Cardiac muscle cell (in vitro differentiated cells and primary cell): ENCODE measurements around the gene PLXNA2. TPM values are rescaled to one million over a fixed set of nuclear protein-coding genes. Genes with fewer than 3 reads are reported as not detected.

ENCODE experiments used
- DNase-seq, 2 donors: peaks; one replicate each; pipeline versions ENCODE4 v3.0.0 to v3.0.0-alpha.2; 2010 to 2017; ENCODE audit warnings: low read depth in 1 of 2, low spot score in 1 of 2
- H3K27ac ChIP-seq: fragments of 200-600 bp; sonication (generic); 2 replicates; pipeline ENCODE4 v1.5.1; 2016
- H3K27me3 ChIP-seq: fragments of 200-600 bp; sonication (generic); 2 replicates; pipeline ENCODE4 v1.6.0; 2016; ENCODE audit warnings: control low read depth
- H3K36me3 ChIP-seq: fragments of 200-600 bp; sonication (generic); 2 replicates; pipeline ENCODE4 v1.5.1; 2016; ENCODE audit warnings: control low read depth
- H3K4me1 ChIP-seq: fragments of 200-600 bp; sonication (generic); 2 replicates; pipeline ENCODE4 v1.8.1; 2017; ENCODE audit warnings: low read depth, mild to moderate bottlenecking, mixed run types
- H3K4me3 ChIP-seq: fragments of 200-600 bp; sonication (generic); 2 replicates; pipeline ENCODE4 v1.5.1; 2016; ENCODE audit warnings: mild to moderate bottlenecking
- H3K9me3 ChIP-seq: fragments of 200-600 bp; sonication (generic); 2 replicates; pipeline ENCODE4 v1.5.1; 2017; ENCODE audit warnings: low read depth, mild to moderate bottlenecking, control low read depth
- CTCF ChIP-seq: IDR thresholded peaks from 2 replicates; pipeline ENCODE4 v1.5.1; 2012; ENCODE audit warnings: low read depth, mild to moderate bottlenecking, low read length
- polyA plus RNA-seq: library from polyadenylated mRNA; unstranded; fragments of >200 nt; fragmentation: Nextera tagmentation; extraction: Ambion mirVana; gene quantifications from 2 replicates; pipeline ENCODE4 v1.2.1, GENCODE V29; 2016
- total RNA-seq: library from RNA; depleted of rRNA; stranded (reverse); fragments of >200 nt; gene quantifications from 2 replicates; pipeline ENCODE4 v1.2.3, GENCODE V29; 2016

PLXNA2 gene
- total and polyA plus RNA-seq, 2 experiments from 2014 or later: 23.2 to 55.3 TPM

GRCh38 chr1:208025031-208025430 lies 219.2 kb downstream of the PLXNA2 start:
- Histone ChIP-seq H3K27me3 (no peaks in the 10 kb centered on the region), H3K9me3 (no peaks in the 10 kb centered on the region), H3K27ac (no peak overlapping the region), H3K4me3 (no peak overlapping the region), H3K4me1 (peaks cover 8% of the 10 kb centered on the region), H3K36me3 (peaks cover 26% of the 10 kb centered on the region)
- DNase-seq: peak in 1 of 2 donors; percentile 52
- TF ChIP-seq CTCF: no peak

GRCh38 chr1:208024406-208024805 lies 219.8 kb downstream of the PLXNA2 start:
- no peak for TF ChIP-seq CTCF
- Histone ChIP-seq H3K27ac (no peak overlapping the region), H3K4me3 (no peak overlapping the region), H3K4me1 (peaks cover 8% of the 10 kb centered on the region), H3K27me3 (peaks cover 5% of the 10 kb centered on the region), H3K9me3 (no peaks in the 10 kb centered on the region), H3K36me3 (peaks cover 26% of the 10 kb centered on the region)
- DNase-seq: no peak

GRCh38 chr1:208019257-208019656 lies 224.9 kb downstream of the PLXNA2 start:
- H3K27ac ChIP-seq: no peak overlapping the region
- no peaks in the 10 kb centered on the region for H3K9me3 ChIP-seq
- TF ChIP-seq CTCF: no peak
- H3K36me3 ChIP-seq: no peaks in the 10 kb centered on the region
- no peak for DNase-seq
- H3K27me3 ChIP-seq: peaks cover 5% of the 10 kb centered on the region
- H3K4me3 ChIP-seq: no peak overlapping the region
- H3K4me1 ChIP-seq: peaks cover 7% of the 10 kb centered on the region

- Histone ChIP-seq H3K9me3 (no peaks in the 10 kb centered on the region), H3K4me3 (no peak overlapping the region), H3K27me3 (peaks cover 5% of the 10 kb centered on the region), H3K4me1 (peaks cover 7% of the 10 kb centered on the region), H3K27ac (no peak overlapping the region), H3K36me3 (no peaks in the 10 kb centered on the region)
- TF ChIP-seq CTCF: no peak
- peak in 1 of 2 donors; percentile 14 for DNase-seq
Measured at GRCh38 chr1:208015255-208015654, 228.9 kb downstream of the PLXNA2 start.

- no peak overlapping the region for H3K4me3 ChIP-seq
- DNase-seq: no peak
- TF ChIP-seq CTCF: no peak
- no peaks in the 10 kb centered on the region for H3K9me3 ChIP-seq
- no peaks in the 10 kb centered on the region for H3K36me3 ChIP-seq
- no peaks in the 10 kb centered on the region for H3K27me3 ChIP-seq
- no peak overlapping the region for H3K27ac ChIP-seq
- H3K4me1 ChIP-seq: peaks cover 7% of the 10 kb centered on the region
Measured at GRCh38 chr1:208013210-208013609, 231.0 kb downstream of the PLXNA2 start.

GRCh38 chr1:208012721-208013120 lies 231.5 kb downstream of the PLXNA2 start:
- no peak overlapping the region for H3K4me3 ChIP-seq
- no peak overlapping the region for H3K27ac ChIP-seq
- H3K9me3 ChIP-seq: no peaks in the 10 kb centered on the region
- H3K4me1 ChIP-seq: peaks cover 7% of the 10 kb centered on the region
- DNase-seq: no peak
- no peaks in the 10 kb centered on the region for H3K36me3 ChIP-seq
- no peaks in the 10 kb centered on the region for H3K27me3 ChIP-seq
- TF ChIP-seq CTCF: no peak
